ENCODE data around the gene TMC3. TPM values are rescaled to one million over a fixed set of nuclear protein-coding genes. Genes with fewer than 3 reads are reported as not detected.

Gene TMC3
- total and polyA plus RNA-seq, 2 experiments from 2014 or later = 0.20 to 0.21 TPM

DNA sequence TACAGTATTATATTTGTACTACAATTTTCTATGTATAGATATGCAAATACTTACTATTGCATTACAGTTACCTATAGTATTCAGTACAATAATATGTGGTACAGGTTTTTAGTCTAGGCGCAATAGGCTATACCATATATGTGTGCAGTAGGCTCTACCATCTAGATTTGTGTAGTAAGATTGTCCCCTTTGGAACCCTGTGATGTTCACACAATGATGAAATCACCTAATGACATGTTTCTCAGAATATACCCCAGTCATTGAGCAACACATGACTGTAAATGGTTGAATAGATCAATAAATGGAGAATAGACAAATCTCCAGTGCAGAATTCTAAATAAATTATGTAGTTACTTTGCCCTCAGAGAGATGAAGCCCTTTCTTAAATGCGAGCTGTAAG lies 17.6 kb upstream of the TMC3 start:
- Histone ChIP-seq H3K4me3 (no peak overlapping the region), H3K4me1 (ENCODE audit: low read depth) (no peaks in the 10 kb centered on the region), H3K36me3 (no peaks in the 10 kb centered on the region), H3K27ac (no peak overlapping the region), H3K27me3 (no peaks in the 10 kb centered on the region), H3K9me3 (ENCODE audit: low read depth) (no peaks in the 10 kb centered on the region)
- TF ChIP-seq, protein P1, sequence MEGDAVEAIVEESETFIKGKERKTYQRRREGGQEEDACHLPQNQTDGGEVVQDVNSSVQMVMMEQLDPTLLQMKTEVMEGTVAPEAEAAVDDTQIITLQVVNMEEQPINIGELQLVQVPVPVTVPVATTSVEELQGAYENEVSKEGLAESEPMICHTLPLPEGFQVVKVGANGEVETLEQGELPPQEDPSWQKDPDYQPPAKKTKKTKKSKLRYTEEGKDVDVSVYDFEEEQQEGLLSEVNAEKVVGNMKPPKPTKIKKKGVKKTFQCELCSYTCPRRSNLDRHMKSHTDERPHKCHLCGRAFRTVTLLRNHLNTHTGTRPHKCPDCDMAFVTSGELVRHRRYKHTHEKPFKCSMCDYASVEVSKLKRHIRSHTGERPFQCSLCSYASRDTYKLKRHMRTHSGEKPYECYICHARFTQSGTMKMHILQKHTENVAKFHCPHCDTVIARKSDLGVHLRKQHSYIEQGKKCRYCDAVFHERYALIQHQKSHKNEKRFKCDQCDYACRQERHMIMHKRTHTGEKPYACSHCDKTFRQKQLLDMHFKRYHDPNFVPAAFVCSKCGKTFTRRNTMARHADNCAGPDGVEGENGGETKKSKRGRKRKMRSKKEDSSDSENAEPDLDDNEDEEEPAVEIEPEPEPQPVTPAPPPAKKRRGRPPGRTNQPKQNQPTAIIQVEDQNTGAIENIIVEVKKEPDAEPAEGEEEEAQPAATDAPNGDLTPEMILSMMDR (IDR thresholded peaks at IDR 0.05; ENCODE audit: low read depth, low read length) = no peak
- no peak for DNase-seq (ENCODE audit: low read depth in 1 of 2, low spot score in 1 of 2)

DNA sequence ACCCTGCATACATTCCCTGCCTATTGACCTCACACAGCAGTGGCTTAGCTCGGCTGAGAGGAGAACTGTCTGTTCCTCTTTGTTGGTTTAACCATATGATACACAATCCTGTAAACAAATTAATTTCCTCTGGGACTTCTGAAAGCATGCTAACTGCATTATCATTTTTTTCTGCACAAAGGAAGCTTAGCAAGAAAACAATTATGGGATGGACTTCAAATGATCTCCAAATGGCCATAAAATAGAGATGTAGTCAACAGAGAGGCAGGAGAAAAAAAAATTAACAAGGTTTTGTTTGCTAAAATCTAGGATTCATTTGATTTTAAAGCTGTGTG lies 14.4 kb upstream of the TMC3 start:
- Histone ChIP-seq H3K9me3 (ENCODE audit: low read depth) (no peaks in the 10 kb centered on the region), H3K4me1 (ENCODE audit: low read depth) (no peaks in the 10 kb centered on the region), H3K4me3 (no peak overlapping the region), H3K27ac (no peak overlapping the region), H3K36me3 (no peaks in the 10 kb centered on the region), H3K27me3 (no peaks in the 10 kb centered on the region)
- DNase-seq (ENCODE audit: low read depth in 1 of 2, low spot score in 1 of 2) = no peak
- TF ChIP-seq, protein P1 (IDR thresholded peaks at IDR 0.05; ENCODE audit: low read depth, low read length) = no peak

GRCh38 chr15:81387621-81388435 lies 13.8 kb upstream of the TMC3 start:
- Histone ChIP-seq H3K4me3 (no peak overlapping the region), H3K27ac (no peak overlapping the region), H3K4me1 (ENCODE audit: low read depth) (no peaks in the 10 kb centered on the region), H3K27me3 (no peaks in the 10 kb centered on the region), H3K36me3 (no peaks in the 10 kb centered on the region), H3K9me3 (ENCODE audit: low read depth) (no peaks in the 10 kb centered on the region)
- DNase-seq (ENCODE audit: low read depth in 1 of 2, low spot score in 1 of 2) = no peak
- TF ChIP-seq, protein P1 (IDR thresholded peaks at IDR 0.05; ENCODE audit: low read depth, low read length) = no peak

DNA sequence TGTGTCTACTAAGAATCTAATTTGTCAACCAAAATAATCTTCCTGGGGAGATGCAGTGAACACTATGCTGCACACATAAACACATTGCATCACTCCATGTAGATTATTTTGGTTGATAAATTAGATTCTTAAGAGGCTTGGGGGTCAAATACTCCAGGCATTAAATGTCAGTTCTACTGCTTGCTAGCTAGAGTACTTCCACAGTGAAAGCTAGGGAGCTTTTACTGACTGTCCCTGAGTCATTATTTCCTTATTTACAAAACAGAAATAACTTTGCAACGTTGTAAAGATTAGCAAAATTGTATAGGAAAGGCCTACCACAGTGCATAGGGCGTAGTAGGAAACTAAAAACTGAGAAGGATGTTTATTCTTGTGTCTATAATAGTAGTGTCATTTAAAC lies 12.9 kb upstream of the TMC3 start:
- DNase-seq (ENCODE audit: low read depth in 1 of 2, low spot score in 1 of 2) = no peak
- Histone ChIP-seq H3K36me3 (no peaks in the 10 kb centered on the region), H3K4me3 (no peak overlapping the region), H3K4me1 (ENCODE audit: low read depth) (no peaks in the 10 kb centered on the region), H3K27me3 (no peaks in the 10 kb centered on the region), H3K27ac (no peak overlapping the region), H3K9me3 (ENCODE audit: low read depth) (no peaks in the 10 kb centered on the region)
- TF ChIP-seq, protein P1 (IDR thresholded peaks at IDR 0.05; ENCODE audit: low read depth, low read length) = no peak

GRCh38 chr15:81385721-81386076 lies 11.7 kb upstream of the TMC3 start:
- Histone ChIP-seq H3K9me3 (ENCODE audit: low read depth) (no peaks in the 10 kb centered on the region), H3K36me3 (no peaks in the 10 kb centered on the region), H3K27ac (no peak overlapping the region), H3K4me3 (no peak overlapping the region), H3K4me1 (ENCODE audit: low read depth) (no peaks in the 10 kb centered on the region), H3K27me3 (no peaks in the 10 kb centered on the region)
- TF ChIP-seq, protein P1 (IDR thresholded peaks at IDR 0.05; ENCODE audit: low read depth, low read length) = no peak
- no peak for DNase-seq (ENCODE audit: low read depth in 1 of 2, low spot score in 1 of 2)
